GM12878 (cell line): ENCODE results near the gene FANCG. TPM values are rescaled to one million over a fixed set of nuclear protein-coding genes. Genes with fewer than 3 reads are reported as not detected.

ENCODE experiments used
- ATAC-seq: fragments of 200-7000 bp; cut with Tn5 transposase; 3 replicates; pipeline ENCODE4 v1.9.1; 2020; ENCODE audit warnings: mild to moderate bottlenecking, moderate library complexity
- BruUV-seq: library from RNA; stranded (reverse); fragments of 400-500 nt; replicated peaks from 2 replicates; lab custom pipeline; 2021; lab: Mats Ljungman, UMichigan
- CTCF ChIA-PET: fragments of 300-600 bp; sonication (Branson Sonifier 250); formaldehyde crosslinking; extraction: SDS; loops from one replicate; lab custom pipeline; 2021; ENCODE audit warnings: inconsistent platforms; lab: Yijun Ruan, JAX
- POLR2A ChIA-PET: fragments of 350-600 bp; formaldehyde crosslinking; extraction: SDS; loops from one replicate; lab custom pipeline; 2021; ENCODE audit warnings: inconsistent platforms; lab: Charles Lee
- RAD21 ChIA-PET: fragments of 300-600 bp; sonication (Branson Sonifier 250); formaldehyde crosslinking; loops from one replicate; lab custom pipeline; 2023; ENCODE audit warnings: antibody characterized with exemption; ENCODE audit not compliant: unreplicated experiment; lab: Charles Lee
- SMC1A ChIA-PET: fragments of 300-600 bp; sonication (Branson Sonifier 250); formaldehyde crosslinking; loops from one replicate; lab custom pipeline; 2023; ENCODE audit not compliant: unreplicated experiment, uncharacterized antibody; lab: Charles Lee
- DNase-seq: peaks from one replicate; pipeline ENCODE4 v3.0.0-alpha.2; 2011; ENCODE audit warnings: low read depth, low spot score
- FAIRE-seq: peaks from 3 replicates; lab custom pipeline; 2011; peaks lifted over from hg19 to GRCh38; lab: Jason Lieb, UNC
- H2AFZ ChIP-seq: 2 replicates; pipeline ENCODE4 v1.6.0; 2011; ENCODE audit warnings: low read depth, low read length, control low read depth; ENCODE audit not compliant: control insufficient read depth
- H3K27ac ChIP-seq: 2 replicates; pipeline ENCODE4 v1.5.1; 2011; ENCODE audit warnings: control low read depth; ENCODE audit not compliant: control insufficient read depth, insufficient read depth
- H3K27me3 ChIP-seq, 2 experiments: replicated peaks in 1 of 2; 2 replicates each; pipeline versions ENCODE4 v1.6.0 to v1.6.1; 2011; ENCODE audit warnings: low read length in 1 of 2; ENCODE audit not compliant: control insufficient read depth in 2 of 2, insufficient read depth in 2 of 2
- H3K36me3 ChIP-seq, 2 experiments: 2 replicates each; pipeline ENCODE4 v1.5.1; 2011; ENCODE audit warnings: low read length in 1 of 2; ENCODE audit not compliant: control insufficient read depth in 2 of 2, insufficient read depth in 2 of 2
- H3K4me1 ChIP-seq: 2 replicates; pipeline ENCODE4 v1.6.1; 2011; ENCODE audit warnings: mild to moderate bottlenecking, low read length, moderate library complexity, mixed read lengths; ENCODE audit not compliant: control insufficient read depth, insufficient read depth
- H3K4me2 ChIP-seq: 2 replicates; pipeline ENCODE4 v1.6.0; 2011; ENCODE audit warnings: control low read depth; ENCODE audit not compliant: control insufficient read depth, insufficient read depth
- H3K4me3 ChIP-seq: fragments of 200-600 bp; sonication (generic); 2 replicates; pipeline ENCODE4 v1.5.1; 2016
- H3K79me2 ChIP-seq: 2 replicates; pipeline ENCODE4 v1.6.0; 2011; ENCODE audit warnings: low read length; ENCODE audit not compliant: control insufficient read depth, insufficient read depth
- H3K9ac ChIP-seq: 2 replicates; pipeline ENCODE4 v1.8.0; 2011; ENCODE audit warnings: low read length, control low read depth, mixed read lengths; ENCODE audit not compliant: control insufficient read depth, insufficient read depth
- H3K9me3 ChIP-seq: replicated peaks from 3 replicates; pipeline ENCODE4 v1.5.1; 2011; ENCODE audit warnings: mild to moderate bottlenecking, low read length; ENCODE audit not compliant: control insufficient read depth, insufficient read depth
- H4K20me1 ChIP-seq: 2 replicates; pipeline ENCODE4 v1.6.0; 2011; ENCODE audit not compliant: control insufficient read depth, insufficient read depth
- CHD2 ChIP-seq: IDR thresholded peaks from 2 replicates; pipeline ENCODE4 v1.6.1; 2011; ENCODE audit warnings: low read depth, low read length, improper control_type of control experiment, borderline replicate concordance
- IKZF1 ChIP-seq: fragments of 450-650 bp; conservative IDR thresholded peaks from 2 replicates; pipeline ENCODE4 v1.6.1; 2017; ENCODE audit warnings: antibody characterized with exemption, mild to moderate bottlenecking
- IKZF2 ChIP-seq, 2 experiments: fragments of 450-650 bp; IDR thresholded peaks; 2 replicates each; pipeline ENCODE4 v1.6.1; 2017; ENCODE audit warnings: mild to moderate bottlenecking in 2 of 2, moderate library complexity in 2 of 2
- MEF2B ChIP-seq: fragments of 450-650 bp; IDR thresholded peaks from 2 replicates; pipeline ENCODE4 v1.6.1; 2018; ENCODE audit warnings: mild to moderate bottlenecking, moderate library complexity; ENCODE audit not compliant: partially characterized antibody, poor library complexity, severe bottlenecking
- NR2C1 ChIP-seq: fragments of 450-650 bp; IDR thresholded peaks from 2 replicates; pipeline ENCODE4 v1.6.1; 2017; ENCODE audit warnings: antibody characterized with exemption, mild to moderate bottlenecking, moderate library complexity
- SP1 ChIP-seq: IDR thresholded peaks from one replicate; pipeline ENCODE4 v1.6.1; 2011; ENCODE audit warnings: low read depth, low read length
- SPI1 ChIP-seq: IDR thresholded peaks from 2 replicates; pipeline ENCODE4 v1.6.1; 2011; ENCODE audit warnings: low read depth, mild to moderate bottlenecking, low read length, moderate library complexity, borderline replicate concordance; ENCODE audit not compliant: insufficient read depth
- SREBF2 ChIP-seq: IDR thresholded peaks from 2 replicates; pipeline ENCODE4 v1.6.1; 2012; ENCODE audit warnings: mild to moderate bottlenecking, low read length
- WGBS: methylation state at CpG from one replicate; pipeline ENCODE4 v1.1.6; 2016; ENCODE audit warnings: low lambda C conversion rate; ENCODE audit not compliant: insufficient replicate concordance, insufficient coverage; ENCODE audit errors: missing lambda C conversion rate; 5-methylcytosine and 5-hydroxymethylcytosine counted together
- in situ Hi-C: fragments of 300-500 bp; cut with MboI; formaldehyde crosslinking; loops from 9 replicates; pipeline ENCODE4 v1.14.3; 2018; ENCODE audit warnings: mixed read lengths
- intact Hi-C: fragments of 100-400 bp; cut with micrococcal nuclease; formaldehyde crosslinking; loops from one replicate; pipeline ENCODE4 v1.14.2; 2022; ENCODE audit not compliant: unreplicated experiment
- polyA plus RNA-seq, 11 experiments: library from polyadenylated mRNA; depleted of rRNA in 4 of 11; unstranded in 6 of 11; stranded (reverse) in 5 of 11; fragments of >200 nt; fragmentation: Nextera tagmentation in 4 of 11; fragmentation: Illumina TruSeq in 1 of 11; extraction: Ambion mirVana in 4 of 11; extraction: Trizol in 1 of 11; gene quantifications; 1 replicate in 1 of 11; 2 replicates in 10 of 11; pipeline versions ENCODE4 v1.2.1 to v1.2.3, GENCODE V29; 2011 to 2016; ENCODE audit warnings: inconsistent platforms in 2 of 11, missing spikeins in 2 of 11, low read depth in 1 of 11
- total RNA-seq, 4 experiments: library from RNA; depleted of rRNA in 3 of 4; stranded (reverse); fragments of >200 nt in 3 of 4; fragmentation: Illumina TruSeq in 1 of 4; extraction: Trizol in 1 of 4; gene quantifications; 2 replicates each; pipeline versions ENCODE4 v1.2.1 to v1.2.3, GENCODE V29; 2013 to 2021
- TF ChIP-seq, protein P1 (sequence below): fragments of 450-650 bp; IDR thresholded peaks from 2 replicates; pipeline ENCODE4 v1.6.1; 2016; ENCODE audit warnings: mild to moderate bottlenecking, moderate library complexity, borderline replicate concordance
- TF ChIP-seq, protein P2 (sequence below): fragments of 450-650 bp; IDR thresholded peaks from 2 replicates; pipeline ENCODE4 v1.6.1; 2017; ENCODE audit warnings: mild to moderate bottlenecking, low read depth, inconsistent platforms; ENCODE audit not compliant: poor library complexity, severe bottlenecking

Gene FANCG
- total and polyA plus RNA-seq, 10 of the 15 experiments (the other 5 are each of a cell fraction or from before 2014, with no cell fraction given), result 16.4 to 78.7 (median 45.4) TPM

DNA sequence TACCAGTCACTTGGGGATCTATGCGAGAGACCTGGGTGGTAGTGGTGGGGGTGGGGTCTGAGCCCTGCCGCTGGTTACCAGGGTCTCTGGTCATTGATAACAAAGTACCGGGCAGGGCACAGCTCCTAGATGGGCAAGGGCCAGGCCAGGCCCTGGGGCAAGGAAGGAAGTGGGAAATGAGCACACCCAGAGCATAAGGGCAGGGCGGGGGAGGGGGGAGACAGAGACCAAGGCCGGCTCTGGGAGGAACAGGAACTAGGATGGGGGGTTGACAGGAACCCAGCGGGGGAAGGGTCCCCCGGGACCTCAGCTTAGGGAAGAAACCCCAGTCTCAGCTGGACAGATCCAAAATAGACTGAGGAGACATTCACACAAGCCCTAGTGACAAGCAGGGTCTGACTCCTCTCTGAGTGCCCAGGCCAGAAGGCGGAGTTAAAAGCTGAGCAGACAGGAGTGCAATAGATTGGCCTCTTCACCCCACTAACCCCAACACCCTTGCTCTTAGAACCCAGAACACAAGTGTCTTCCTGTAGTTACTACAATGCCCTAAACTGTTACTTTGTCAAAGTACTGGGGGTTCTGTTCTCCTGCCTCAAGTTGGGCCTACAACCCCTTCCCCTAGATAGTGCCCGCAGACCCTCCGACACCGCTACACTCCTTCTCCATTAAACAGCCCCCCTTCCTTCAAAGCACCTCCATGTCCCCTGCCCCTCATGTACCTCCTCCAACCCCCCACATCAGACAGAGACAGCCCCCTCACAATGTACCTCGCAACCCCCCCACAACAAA, 35.3 kb upstream of the FANCG start:
- peak overlapping the region; percentile 71 for H3K9ac ChIP-seq
- 15% methylated on average over 11 of the region's 12 CpGs for WGBS
- H3K27me3 ChIP-seq, result no peaks in the 10 kb centered on the region
- ChIA-PET SMC1A (interaction anchor here (1.0 to 3.0 kb wide), 9 partner anchors 8 to 503 kb away, joined by 3 to 23 read pairs (median 4); no protein-coding TSS in a partner anchor), CTCF (interaction anchor here (0.7 to 3.9 kb wide), 11 partner anchors 8 to 439 kb away, joined by 3 to 85 read pairs (median 4); partner anchors contain the start of gene VCP), POLR2A (interaction anchor here (0.7 to 3.2 kb wide), 10 partner anchors 11 to 616 kb away, joined by 3 to 27 read pairs (median 4); partner anchors contain the start of genes FANCG, PIGO, STOML2 and VCP), RAD21 (interaction anchor here (0.6 to 2.7 kb wide), 15 partner anchors 9 to 1262 kb away, joined by 3 to 20 read pairs (median 4); partner anchors contain the start of genes CCDC107, CREB3, DNAJB5 and FANCG)
- no peaks in the 10 kb centered on the region for H4K20me1 ChIP-seq
- H3K27ac ChIP-seq, result peak overlapping the region; percentile 84
- peaks cover 3% of the 10 kb centered on the region for H3K79me2 ChIP-seq
- peaks cover 30% of the 10 kb centered on the region for H3K4me1 ChIP-seq
- FAIRE-seq, result no peak
- H3K4me2 ChIP-seq, result peak overlapping the region; percentile 100
- intact Hi-C loops (loop anchor here (2.0 to 10.0 kb wide), 5 partner anchors 18 to 700 kb away; partner anchors contain the start of genes CREB3, HINT2, PIGO and SPAG8), in situ Hi-C loops (loop anchor here (5.0 kb wide), 3 partner anchors 142 to 487 kb away; no protein-coding TSS in a partner anchor)
- H3K9me3 ChIP-seq, result no peaks in the 10 kb centered on the region
- TSS peak; percentile 66 for BruUV-seq
- ATAC-seq, result peak; percentile 10; the same call in 2 of the 3 replicates
- peak overlapping the region; percentile 96 for H3K4me3 ChIP-seq
- no peaks in the 10 kb centered on the region for H3K36me3 ChIP-seq
- H2AFZ ChIP-seq, result peak overlapping the region; percentile 84
- TF ChIP-seq SPI1, result peak; percentile 64
- TF ChIP-seq MEF2B, result peak; percentile 79
- TF ChIP-seq SP1, result no peak
- TF ChIP-seq NR2C1, result no peak
- TF ChIP-seq, protein P1, sequence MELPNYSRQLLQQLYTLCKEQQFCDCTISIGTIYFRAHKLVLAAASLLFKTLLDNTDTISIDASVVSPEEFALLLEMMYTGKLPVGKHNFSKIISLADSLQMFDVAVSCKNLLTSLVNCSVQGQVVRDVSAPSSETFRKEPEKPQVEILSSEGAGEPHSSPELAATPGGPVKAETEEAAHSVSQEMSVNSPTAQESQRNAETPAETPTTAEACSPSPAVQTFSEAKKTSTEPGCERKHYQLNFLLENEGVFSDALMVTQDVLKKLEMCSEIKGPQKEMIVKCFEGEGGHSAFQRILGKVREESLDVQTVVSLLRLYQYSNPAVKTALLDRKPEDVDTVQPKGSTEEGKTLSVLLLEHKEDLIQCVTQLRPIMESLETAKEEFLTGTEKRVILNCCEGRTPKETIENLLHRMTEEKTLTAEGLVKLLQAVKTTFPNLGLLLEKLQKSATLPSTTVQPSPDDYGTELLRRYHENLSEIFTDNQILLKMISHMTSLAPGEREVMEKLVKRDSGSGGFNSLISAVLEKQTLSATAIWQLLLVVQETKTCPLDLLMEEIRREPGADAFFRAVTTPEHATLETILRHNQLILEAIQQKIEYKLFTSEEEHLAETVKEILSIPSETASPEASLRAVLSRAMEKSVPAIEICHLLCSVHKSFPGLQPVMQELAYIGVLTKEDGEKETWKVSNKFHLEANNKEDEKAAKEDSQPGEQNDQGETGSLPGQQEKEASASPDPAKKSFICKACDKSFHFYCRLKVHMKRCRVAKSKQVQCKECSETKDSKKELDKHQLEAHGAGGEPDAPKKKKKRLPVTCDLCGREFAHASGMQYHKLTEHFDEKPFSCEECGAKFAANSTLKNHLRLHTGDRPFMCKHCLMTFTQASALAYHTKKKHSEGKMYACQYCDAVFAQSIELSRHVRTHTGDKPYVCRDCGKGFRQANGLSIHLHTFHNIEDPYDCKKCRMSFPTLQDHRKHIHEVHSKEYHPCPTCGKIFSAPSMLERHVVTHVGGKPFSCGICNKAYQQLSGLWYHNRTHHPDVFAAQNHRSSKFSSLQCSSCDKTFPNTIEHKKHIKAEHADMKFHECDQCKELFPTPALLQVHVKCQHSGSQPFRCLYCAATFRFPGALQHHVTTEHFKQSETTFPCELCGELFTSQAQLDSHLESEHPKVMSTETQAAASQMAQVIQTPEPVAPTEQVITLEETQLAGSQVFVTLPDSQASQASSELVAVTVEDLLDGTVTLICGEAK, result peak; percentile 7; the same call in 1 of the 2 replicates
- TF ChIP-seq IKZF2 (IDR thresholded peaks at IDR 0.05), result peak in 1 of 2 experiments; percentile 46; a peak in 1 of 4 replicates
- TF ChIP-seq IKZF1, result peak; percentile 63
- TF ChIP-seq SREBF2, result no peak
- peak; percentile 36; the same call in 1 of the 2 replicates for TF ChIP-seq CHD2
- TF ChIP-seq, protein P2, sequence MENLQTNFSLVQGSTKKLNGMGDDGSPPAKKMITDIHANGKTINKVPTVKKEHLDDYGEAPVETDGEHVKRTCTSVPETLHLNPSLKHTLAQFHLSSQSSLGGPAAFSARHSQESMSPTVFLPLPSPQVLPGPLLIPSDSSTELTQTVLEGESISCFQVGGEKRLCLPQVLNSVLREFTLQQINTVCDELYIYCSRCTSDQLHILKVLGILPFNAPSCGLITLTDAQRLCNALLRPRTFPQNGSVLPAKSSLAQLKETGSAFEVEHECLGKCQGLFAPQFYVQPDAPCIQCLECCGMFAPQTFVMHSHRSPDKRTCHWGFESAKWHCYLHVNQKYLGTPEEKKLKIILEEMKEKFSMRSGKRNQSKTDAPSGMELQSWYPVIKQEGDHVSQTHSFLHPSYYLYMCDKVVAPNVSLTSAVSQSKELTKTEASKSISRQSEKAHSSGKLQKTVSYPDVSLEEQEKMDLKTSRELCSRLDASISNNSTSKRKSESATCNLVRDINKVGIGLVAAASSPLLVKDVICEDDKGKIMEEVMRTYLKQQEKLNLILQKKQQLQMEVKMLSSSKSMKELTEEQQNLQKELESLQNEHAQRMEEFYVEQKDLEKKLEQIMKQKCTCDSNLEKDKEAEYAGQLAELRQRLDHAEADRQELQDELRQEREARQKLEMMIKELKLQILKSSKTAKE, result no peak
- no peak for DNase-seq
